Stimulated activated CD8-positive, alpha-beta memory T cell treated with anti-CD3 and anti-CD28 coated beads, Interleukin-4, amount 100 ng/mL, for 48 hours (primary cell): ENCODE measurements around the gene STXBP2.

Experiments used
- DNase-seq: peaks from one replicate; pipeline ENCODE4 v3.0.0-alpha.2; 2020

The STXBP2 gene

DNA sequence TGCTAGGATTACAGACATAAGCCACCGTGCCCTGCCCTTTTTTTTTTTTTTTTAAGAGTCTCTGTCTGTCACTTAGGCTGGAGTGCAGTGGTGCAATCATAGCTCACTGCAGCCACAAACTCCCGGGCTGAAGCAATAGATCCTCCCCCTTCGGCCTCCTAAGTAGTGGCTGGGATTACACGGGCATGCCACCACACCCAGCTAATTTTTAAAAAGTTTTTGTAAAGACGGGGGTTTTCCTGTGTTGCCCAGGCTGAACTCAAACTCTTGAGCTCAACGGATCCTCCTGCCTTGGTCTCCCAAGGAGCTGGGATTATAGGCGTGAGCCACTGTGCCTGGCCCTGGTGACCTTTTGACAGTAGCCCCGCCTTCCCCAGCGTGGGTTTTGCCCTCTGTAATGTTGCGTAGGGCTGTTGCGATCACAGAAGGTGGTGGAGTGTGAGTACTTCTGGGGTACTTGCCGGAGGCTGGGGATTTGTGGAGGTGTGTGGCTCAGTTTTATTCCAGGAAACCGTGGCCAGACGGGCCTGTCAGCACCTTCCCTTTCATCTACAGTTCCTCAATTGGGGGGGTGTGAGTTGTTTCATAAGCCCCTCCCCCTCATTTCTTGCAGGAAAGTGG is 20.3 kb downstream of the STXBP2 start:
- DNase-seq, result peak; percentile 67

DNA sequence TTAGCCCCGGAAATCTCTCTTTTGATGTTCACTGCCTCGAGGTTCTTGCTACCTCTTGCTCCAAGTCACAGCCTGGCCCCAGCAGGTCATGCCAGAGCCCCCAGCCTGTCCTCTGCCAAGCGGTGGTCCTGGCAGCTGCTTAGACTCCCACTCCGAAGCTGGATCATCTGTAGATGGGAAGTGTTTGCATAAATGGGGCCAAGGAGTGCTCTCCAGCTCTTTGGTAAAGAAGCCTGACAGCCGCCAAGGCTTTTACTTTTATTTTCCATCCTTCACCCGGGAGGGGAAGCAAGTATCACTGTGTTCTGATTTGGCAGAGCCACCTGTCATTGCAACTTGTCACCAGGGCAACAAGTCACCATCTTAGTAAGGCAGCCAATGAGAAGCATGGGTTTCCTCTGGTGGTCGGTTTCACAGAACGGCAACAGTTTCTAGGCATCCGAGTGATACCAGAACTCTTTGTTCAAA is 21.3 kb downstream of the STXBP2 start:
- DNase-seq, result peak; percentile 54

DNA sequence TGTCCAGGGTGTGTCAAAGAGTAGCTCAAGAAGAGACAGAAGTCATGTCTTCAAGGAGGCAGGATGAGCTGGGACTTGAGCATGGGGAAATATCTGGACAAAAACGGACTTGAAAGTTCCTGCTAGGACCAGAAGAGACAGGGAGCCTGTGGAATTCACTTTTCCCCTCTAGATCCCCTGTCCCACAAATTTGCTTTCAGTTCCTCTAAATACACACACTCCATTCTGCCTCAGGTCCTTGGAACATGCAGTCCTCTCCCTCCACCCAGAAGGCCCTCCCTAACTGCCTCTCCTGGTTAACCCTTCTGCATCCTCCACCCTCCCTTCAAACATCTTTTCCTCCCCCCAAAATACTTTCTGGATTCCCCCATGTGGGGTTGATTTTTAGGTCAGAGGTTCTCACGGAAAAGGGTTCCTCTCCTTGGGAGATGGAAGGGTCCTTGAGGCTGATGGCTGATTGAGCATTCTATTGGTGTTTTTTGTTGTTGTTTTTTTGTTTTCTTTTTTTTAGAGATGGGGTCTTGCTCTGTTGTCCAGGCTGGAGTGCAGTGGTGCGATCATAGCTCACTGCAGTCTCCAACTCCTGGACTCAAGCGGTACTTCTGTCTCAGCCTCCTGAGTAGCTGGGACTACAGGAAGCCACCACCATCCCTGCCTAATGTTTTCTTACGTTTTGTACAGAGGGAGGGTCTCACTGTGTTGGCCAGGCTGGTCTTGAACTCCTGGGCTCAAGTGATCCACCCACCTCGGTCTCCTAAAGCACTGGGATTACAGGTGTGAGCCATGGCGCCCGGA is 25.0 kb downstream of the STXBP2 start:
- DNase-seq, result no peak

DNA sequence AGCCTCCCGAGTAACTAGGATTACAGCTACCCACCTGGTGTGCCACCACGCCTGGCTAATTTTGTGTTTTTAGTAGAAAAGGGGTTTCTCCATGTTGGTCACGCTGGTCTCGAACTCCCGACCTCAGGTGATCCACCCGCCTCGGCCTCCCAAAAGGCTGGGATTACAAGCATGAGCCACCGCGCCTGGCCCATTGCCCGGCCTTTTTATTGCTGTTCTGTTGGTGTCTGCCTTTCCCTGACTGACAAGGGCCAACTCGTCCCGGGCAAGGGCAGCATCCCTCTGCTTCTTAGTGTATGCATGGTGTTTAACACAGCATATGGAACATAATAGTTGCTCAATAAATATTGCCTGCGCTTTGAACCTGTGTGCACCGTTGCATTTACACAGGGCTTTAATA is 25.7 kb downstream of the STXBP2 start:
- DNase-seq, result no peak

DNA sequence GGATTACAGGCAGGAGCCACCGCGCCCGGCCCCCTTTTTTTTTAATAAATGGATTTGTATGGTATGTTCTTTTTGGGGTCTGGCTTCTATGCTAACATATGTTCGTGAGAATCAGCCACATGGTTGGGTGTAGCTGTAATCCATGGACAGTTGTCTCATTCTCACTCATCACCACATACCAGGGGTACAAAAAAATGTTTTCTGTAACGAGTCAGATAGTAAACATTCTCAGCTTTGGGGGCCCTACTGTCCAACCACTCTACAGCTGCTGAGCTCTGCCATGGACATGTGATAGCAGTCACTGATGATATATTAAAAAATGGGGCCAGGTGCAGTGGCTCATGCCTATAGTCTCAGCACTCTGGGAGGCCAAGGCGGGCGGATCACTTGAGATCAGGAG is 26.8 kb downstream of the STXBP2 start:
- DNase-seq, result no peak

DNA sequence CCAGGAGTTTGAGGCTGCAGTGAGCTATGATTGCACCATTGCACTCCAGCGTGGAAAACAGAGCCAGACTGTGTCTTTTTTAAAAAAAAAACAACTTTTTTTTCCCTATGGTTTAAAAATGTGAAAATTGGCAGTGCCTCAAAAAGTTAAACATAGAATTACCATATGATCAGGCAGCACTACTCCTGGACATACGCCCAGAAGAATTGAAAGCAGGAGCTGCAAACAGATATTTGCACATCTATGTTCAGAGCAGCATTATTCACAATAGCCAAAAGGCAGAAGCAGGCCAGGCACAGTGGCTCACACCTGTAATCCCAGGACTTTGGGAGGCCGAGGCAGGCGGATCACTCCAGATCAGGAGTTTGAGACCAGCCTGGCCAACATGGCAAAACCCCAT is 28.2 kb downstream of the STXBP2 start:
- DNase-seq, result no peak

DNA sequence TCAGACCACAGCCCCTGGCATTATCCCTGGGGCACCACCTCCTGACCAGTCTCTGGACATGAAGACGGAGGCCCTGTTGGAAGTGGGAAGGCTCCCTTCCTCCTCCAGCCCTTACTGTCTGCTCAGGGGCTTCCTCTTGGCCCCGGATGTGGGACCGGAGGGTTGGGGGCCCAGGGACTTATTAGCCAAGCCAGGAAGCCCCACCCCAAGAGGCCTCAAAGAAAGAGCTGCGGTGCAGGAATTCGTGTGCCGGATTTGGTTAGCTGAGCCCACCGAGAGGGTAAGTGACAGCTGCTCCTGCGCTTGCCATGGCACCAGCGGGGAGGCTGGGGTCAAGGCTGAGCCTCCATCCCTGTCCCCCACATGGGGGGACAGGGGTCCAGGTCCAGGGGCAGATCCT is 31.9 kb downstream of the STXBP2 start, which contains the start of gene RETN:
RETN (plus strand) TSS at position 208 of the 400 bp plus-strand sequence. CDS start 278 bp downstream, outside the sequence.
- DNase-seq, result no peak

DNA sequence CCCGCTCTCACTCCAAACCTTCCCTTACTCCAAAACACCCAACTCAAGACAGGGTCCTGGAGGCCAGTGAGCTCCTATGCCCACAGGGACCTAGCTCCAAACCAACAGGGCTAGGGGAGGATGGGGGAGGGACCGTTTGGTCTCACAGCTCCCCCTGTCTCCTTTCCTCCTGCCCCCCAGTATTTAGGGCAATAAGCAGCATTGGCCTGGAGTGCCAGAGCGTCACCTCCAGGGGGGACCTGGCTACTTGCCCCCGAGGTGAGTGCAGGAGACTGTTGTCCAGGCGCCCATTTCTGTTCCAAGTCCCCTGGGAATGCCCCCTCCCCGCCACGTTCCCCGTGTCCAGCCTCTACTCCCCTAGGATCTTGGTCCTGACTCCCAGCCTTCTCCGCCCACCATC is 32.7 kb downstream of the STXBP2 start:
- DNase-seq, result no peak

DNA sequence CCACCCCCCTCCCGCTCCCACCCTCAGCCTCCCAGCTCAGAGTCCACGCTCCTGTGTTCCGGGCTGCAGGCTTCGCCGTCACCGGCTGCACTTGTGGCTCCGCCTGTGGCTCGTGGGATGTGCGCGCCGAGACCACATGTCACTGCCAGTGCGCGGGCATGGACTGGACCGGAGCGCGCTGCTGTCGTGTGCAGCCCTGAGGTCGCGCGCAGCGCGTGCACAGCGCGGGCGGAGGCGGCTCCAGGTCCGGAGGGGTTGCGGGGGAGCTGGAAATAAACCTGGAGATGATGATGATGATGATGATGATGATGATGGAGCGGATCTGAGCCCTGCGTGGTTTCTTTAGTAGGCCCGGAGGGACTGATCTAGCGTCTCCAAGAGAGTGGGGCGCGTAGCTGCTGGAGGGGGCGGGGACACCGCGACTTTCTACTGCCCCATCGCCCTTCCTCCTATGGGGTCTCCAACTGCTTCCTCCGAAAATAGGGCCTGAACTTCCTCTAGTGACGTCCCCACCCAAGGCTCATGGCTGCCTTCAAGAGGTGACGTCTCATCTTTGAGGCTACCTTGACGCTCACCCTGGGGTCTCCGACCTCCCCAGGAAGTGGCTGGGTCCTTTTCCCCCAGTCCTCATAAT is 33.4 kb downstream of the STXBP2 start:
- no peak for DNase-seq

DNA sequence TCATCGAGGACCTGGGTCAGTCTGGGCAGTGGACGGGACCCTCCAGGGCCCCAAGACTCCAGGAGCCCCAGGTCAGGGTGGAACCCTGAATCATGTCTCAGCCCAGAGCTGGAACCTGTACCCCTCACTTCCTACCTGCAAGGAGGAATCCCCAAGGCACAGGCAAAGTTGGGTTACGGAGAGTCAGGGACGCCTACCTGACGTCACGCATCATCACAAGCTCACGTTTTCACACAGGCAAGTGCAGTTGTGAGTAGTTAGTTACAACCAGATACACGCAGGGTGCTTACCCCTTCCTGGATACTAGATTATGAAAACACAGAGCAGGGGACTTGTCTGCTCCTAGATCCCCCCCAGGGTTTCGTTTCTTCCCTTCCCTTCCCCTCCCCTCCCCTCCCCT is 33.9 kb downstream of the STXBP2 start:
- DNase-seq, result no peak

DNA sequence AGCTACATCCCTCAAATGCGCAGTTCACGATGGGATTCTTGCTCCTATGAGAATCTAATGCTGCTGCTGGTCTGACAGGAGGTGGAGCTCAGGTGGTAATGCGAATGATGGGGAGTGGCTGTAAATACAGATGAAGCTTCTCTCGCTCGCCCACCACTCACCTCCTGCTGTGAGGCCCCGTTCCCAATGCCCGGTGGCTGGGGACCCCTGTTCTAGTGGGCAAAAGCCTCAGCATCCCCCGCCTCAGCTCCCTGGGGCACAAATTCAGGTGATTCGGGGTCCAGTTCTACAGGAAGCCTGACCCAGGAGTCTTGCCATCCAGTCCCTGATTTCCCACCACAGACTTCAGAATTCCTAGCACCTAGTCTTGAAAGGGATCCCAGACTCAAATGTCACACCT is 35.6 kb downstream of the STXBP2 start:
- no peak for DNase-seq

DNA sequence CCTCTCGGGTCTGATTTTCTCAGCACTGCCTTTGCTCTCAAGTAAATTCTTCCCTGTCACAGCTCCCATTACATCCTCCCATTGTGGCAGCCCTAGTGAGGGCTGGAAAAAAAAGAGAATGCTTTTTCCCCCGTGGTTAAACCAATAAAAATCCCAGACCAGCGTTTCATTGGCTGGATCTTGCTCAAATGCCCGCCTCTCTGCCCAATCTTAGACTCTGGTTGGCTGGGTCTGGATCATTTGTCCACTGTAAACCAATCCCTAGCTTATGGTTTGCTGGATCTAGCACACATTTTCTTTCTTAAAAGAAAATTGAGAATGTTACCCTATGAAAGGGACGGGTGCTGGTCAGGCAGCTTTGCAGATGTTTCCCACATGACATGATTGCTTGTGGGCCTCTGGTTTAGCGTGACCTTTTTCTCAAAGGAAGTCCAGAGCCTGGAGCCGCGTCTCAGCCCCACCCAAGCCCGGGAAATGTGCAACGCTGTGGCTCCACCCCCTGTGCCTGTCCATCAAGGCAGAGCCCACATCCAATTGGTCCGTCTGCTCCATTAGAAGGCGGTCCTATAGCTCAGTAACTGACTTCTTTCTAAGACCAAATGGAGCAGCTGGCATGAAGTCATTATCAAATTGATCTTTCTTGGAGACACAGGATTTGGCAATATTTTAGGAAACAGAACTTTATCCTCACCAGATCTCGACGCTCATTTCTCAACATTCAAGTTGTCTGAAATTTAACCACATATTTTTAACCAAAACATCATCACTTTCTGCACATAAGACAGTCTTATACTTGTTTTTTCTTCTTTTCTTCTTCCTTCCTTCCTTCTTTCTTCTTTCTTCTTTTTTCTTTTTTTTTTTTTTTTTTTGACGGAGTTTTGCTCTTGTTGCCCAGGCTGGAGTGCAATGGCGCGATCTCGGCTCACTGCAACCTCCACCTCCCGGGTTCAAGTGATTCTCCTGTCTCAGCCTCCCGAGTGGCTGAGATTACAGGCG is 37.4 kb downstream of the STXBP2 start:
- peak; percentile 66 for DNase-seq

DNA sequence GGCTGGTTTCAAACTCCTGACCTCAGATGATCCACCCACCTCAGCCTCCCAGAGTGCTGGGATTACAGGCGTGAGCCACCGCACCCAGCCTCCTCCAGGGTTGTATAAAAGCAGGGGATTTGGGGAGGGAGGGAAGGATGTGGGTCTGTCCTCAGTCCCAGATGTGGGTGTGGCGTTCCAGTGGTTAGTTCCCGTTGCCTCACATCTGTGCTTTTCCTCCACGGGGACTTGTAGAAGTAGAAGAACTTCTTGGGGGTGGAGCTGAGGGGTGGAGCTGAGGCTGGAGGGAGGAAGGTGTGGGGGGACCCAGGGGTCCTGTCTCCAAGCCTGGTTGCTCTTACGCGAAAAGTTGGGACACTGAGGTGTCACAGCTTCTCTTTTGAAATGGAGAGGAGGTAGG is 39.5 kb downstream of the STXBP2 start:
- DNase-seq, result no peak

DNA sequence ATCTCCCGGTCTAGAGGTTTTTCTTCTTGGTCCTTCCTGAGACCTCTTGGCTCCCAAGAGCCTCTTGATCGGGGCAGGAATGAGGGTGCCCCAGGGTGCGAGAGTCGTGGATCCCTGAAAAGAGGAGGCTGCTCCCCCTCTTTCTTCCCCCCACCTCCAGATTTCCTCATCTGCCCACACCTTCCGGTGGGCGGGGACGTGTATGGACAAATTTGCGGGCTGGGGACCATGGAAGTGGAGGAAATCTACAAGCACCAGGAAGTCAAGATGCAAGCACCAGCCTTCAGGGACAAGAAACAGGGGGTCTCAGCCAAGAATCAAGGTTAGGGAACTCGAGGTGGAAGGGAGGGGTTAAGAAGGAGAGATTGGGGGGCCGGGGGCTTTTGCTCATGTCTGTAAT is 39.9 kb downstream of the STXBP2 start, which contains the start of gene MCEMP1:
MCEMP1 (plus strand) TSS at position 237 of the 400 bp plus-strand sequence; CDS start at position 268, 31 bp downstream.
- no peak for DNase-seq

DNA sequence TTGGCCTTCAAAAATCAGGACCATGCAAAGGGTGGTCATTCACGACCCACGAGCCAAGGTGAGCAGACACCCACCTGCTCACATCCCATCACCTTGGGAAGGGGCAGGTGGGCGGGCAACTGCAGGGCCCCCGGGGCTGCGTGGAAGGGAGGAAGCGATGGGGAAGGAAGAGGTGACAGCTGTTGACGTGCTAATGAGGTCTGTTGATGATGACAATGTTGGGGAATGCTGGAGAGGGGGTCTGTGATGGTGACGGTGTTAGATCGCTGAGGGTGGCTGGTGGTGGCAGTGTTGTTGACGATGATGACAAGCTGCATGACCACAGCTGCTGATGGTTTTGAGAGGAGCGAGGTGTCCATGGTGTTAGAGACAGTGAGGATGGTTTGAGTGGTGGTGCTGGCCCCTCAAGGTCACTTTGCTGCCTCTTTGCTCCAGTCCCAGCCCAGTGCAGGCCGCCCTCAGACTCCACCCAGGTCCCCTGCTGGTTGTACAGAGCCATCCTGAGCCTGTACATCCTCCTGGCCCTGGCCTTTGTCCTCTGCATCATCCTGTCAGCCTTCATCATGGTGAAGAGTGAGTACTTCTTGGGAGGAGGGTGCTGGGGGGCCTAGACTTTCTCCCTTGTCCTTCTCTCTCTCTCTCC is 40.9 kb downstream of the STXBP2 start:
- no peak for DNase-seq

DNA sequence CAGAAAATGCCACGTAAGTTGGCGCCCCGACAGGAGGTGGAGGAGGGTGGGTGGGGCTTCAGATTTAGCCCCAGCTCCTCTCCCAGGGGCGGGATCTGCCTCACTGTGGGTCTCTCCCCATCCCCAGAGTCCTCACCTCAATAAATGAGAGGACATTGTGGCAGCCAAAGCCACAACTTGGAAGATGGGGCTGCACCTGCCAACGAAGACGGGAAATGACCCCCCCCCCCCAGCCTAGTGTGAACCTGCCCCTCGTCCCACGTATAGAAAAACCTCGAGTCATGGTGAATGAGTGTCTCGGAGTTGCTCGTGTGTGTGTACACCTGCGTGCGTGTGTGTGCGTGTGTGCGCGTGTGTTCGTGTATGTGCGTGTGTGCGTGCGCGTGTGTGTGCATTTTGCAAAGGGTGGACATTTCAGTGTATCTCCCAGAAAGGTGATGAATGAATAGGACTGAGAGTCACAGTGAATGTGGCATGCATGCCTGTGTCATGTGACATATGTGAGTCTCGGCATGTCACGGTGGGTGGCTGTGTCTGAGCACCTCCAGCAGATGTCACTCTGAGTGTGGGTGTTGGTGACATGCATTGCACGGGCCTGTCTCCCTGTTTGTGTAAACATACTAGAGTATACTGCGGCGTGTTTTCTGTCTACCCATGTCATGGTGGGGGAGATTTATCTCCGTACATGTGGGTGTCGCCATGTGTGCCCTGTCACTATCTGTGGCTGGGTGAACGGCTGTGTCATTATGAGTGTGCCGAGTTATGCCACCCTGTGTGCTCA is 42.3 kb downstream of the STXBP2 start:
- DNase-seq, result peak; percentile 69

DNA sequence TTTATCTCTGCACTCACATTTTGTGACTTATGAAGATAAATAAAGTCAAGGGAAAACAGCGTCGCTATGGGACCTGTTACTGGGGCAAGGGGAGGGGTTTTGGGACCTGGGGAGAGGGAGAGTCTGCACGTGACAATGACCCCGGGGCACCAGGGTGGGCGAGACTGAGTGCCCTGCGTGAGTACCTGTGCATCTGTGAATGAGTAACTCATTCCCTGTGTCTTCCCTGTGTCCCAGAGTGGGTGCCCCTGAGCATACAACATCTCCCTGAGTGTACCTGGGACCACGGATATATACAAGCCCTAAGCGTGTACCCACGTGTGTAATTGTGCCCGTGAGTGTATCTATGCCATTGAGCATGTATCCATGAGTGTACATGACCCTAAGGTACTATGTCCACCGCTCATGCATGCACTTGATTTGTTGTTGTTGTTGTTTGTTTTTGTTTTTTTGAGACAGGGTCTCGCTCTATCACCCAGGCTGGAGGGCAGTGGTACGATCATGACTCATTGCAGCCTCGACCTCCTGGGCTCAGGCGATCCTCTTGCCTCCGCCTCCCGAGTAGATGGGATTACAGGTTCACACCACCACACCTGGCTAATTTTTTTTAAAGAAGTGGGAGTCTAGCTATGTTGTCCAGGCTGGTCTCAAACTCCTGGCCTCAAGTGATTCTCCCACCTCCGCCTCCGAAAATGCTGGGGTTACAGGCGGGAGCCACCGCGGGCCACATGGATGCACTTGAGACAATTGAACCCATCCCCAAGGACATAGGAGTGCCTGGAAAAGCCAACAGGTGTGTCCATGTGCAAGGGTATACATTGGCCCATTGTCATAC is 43.1 kb downstream of the STXBP2 start:
- DNase-seq, result no peak

DNA sequence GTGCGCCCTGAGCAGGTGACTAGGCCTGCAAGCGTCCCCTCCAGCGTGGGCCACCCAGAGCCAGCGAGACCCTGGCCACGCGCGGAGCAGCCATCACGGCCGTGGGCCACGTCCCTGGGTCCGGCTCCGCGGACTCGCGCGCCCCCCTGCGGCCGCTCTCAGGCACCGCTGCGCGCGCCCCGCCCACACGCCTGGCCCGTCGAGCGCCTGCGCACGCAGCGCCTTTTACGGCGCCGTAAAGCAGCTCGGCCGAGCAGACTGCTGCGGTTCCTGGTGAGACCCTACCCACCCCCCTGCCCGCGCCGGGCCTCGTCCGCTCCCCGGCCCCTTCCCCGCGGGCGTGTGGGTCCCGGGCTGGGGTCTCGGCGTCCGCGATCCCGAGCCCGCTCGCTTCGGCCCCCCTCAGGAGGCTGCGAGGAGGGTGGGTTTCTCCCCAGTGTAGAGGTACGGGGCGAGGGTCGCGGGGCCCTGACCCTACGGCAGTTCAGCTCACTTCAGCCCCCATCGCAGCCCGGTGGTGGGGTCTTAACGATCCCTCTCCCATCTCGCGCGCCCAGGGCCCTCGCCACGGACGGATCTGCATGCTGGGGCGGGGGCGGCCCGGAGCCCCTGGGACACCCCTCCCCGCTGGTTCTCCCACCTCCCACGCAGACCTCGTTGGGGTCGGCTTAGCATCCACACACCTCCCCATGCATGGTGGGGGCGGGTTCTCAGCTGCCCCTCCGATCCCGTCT is 43.9 kb downstream of the STXBP2 start, which contains the start of gene TRAPPC5:
TRAPPC5 (plus strand) TSS at position 228 of the 734 bp plus-strand sequence. CDS start 1,421 bp downstream, outside the sequence.
- peak; percentile 89 for DNase-seq
